ENCODE data around the gene DTWD1. TPM values are rescaled to one million over a fixed set of nuclear protein-coding genes. Genes with fewer than 3 reads are reported as not detected.

The DTWD1 gene
- total and polyA plus RNA-seq, 2 donors (not counting 3 experiments of a cell fraction or from before 2014, with no cell fraction given) = 4.6 to 20.1 TPM

- TF ChIP-seq POLR2A (IDR thresholded peaks at IDR 0.05; ENCODE audit: low read depth, low read length) (no peak), EZH2 (IDR thresholded peaks at IDR 0.05; ENCODE audit: borderline replicate concordance, low read depth, low read length, severe bottlenecking) (no peak), MAX (IDR thresholded peaks at IDR 0.05; ENCODE audit: insufficient read depth, insufficient read length) (no peak), JUN (IDR thresholded peaks at IDR 0.05; ENCODE audit: borderline replicate concordance, insufficient read depth, insufficient read length, low read depth) (no peak), MYC (IDR thresholded peaks at IDR 0.05; ENCODE audit: low read depth, low read length) (no peak), CTCF (IDR thresholded peaks at IDR 0.05; ENCODE audit: extremely low read depth in 1 of 2, insufficient read depth in 1 of 2, low read depth in 1 of 2, low read length in 2 of 2) (no peak), FOS (IDR thresholded peaks at IDR 0.05; ENCODE audit: borderline replicate concordance, insufficient read depth, low read length) (no peak), POLR2AphosphoS5 (IDR thresholded peaks at IDR 0.05; ENCODE audit: insufficient read depth, low read depth, low read length) (no peak), GATA2 (IDR thresholded peaks at IDR 0.05; ENCODE audit: insufficient read depth, insufficient read length, low read depth, low read length) (no peak)
- Histone ChIP-seq H3K27ac (ENCODE audit: insufficient read depth, low read depth, low read length) (no peak overlapping the region), H3K27me3 (ENCODE audit: control insufficient read depth in 2 of 2, insufficient read depth in 2 of 2, low read length in 2 of 2) (no peaks in the 10 kb centered on the region), H3K36me3 (ENCODE audit: control insufficient read depth in 2 of 2, extremely low read depth in 1 of 2, insufficient read depth in 2 of 2, low read length in 2 of 2) (no peaks in the 10 kb centered on the region), H3K9me3 (replicated peaks; ENCODE audit: control insufficient read depth, insufficient read depth, low read length) (peaks cover 2% of the 10 kb centered on the region), H3K79me2 (ENCODE audit: control insufficient read depth, insufficient read depth, low read length) (no peaks in the 10 kb centered on the region), H3K9ac (replicated peaks; ENCODE audit: extremely low read depth, insufficient read depth, low read length) (no peak overlapping the region), H3K4me1 (ENCODE audit: control insufficient read depth, extremely low read depth, insufficient read depth, low read length) (no peaks in the 10 kb centered on the region), H3K4me2 (ENCODE audit: insufficient read depth, low read length) (no peak overlapping the region), H3K9me1 (replicated peaks; ENCODE audit: control insufficient read depth, extremely low read depth, insufficient read depth, low read length) (no peaks in the 10 kb centered on the region), H3K4me3 (replicated peaks in 1 of 3; ENCODE audit: insufficient read depth in 1 of 3, low read depth in 1 of 3, low read length in 3 of 3) (no peak overlapping the region), H2AFZ (ENCODE audit: low read depth, low read length) (no peak overlapping the region), H4K20me1 (replicated peaks; ENCODE audit: control insufficient read depth, extremely low read depth, insufficient read depth, low read length) (no peaks in the 10 kb centered on the region)
- no TSS peak for BruUV-seq (replicated peaks)
- POLR2A ChIA-PET = no interaction called here
- CTCF ChIA-PET = no interaction called here
- intact Hi-C loops (cut with micrococcal nuclease) = no loop called here
- DNase-seq (ENCODE audit: low read depth, low spot score) = no peak
- dilution Hi-C loops (cut with MboI; ENCODE audit: extremely low pct_ligation_motif_present, low sequenced_read_pairs) = no loop called here
- FAIRE-seq = no peak
Measured at GRCh38 chr15:49650676-49651075, 29.8 kb downstream of the DTWD1 start.

Measured in endothelial cell of umbilical vein (primary cell).